ENCODE data around the gene USE1.

USE1 gene

GRCh38 chr19:17263712-17264640, 48.8 kb downstream of the USE1 start:
- peaks cover 4% of the 10 kb centered on the region for H3K36me3 ChIP-seq (ENCODE audit: insufficient read depth, low read length)
- no peak overlapping the region for H2AFZ ChIP-seq (ENCODE audit: low read depth, low read length)
- H3K9me3 ChIP-seq (ENCODE audit: low read length), result no peaks in the 10 kb centered on the region
- H3K4me3 ChIP-seq (ENCODE audit: low read length), result no peak overlapping the region
- peaks cover 11% of the 10 kb centered on the region for H3K4me1 ChIP-seq (ENCODE audit: insufficient read depth, low read length)
- H3K27me3 ChIP-seq (ENCODE audit: insufficient read depth, low read length), result no peaks in the 10 kb centered on the region

- no peak within 1 kb of the TSS for H3K4me3 ChIP-seq (ENCODE audit: low read length)
- H3K27me3 ChIP-seq (ENCODE audit: insufficient read depth, low read length), result no peaks in the 10 kb centered on the region
- peaks cover 6% of the 10 kb centered on the region for H3K36me3 ChIP-seq (ENCODE audit: insufficient read depth, low read length)
- H3K9me3 ChIP-seq (ENCODE audit: low read length), result no peaks in the 10 kb centered on the region
- H2AFZ ChIP-seq (ENCODE audit: low read depth, low read length), result no peak within 1 kb of the TSS
- H3K4me1 ChIP-seq (ENCODE audit: insufficient read depth, low read length), result peaks cover 8% of the 10 kb centered on the region
These were observed 49.5 kb downstream of the USE1 start, which contains the start of gene USHBP1 for GRCh38 chr19:17264641-17264979. USHBP1 (minus strand) TSS chr19:17264745; CDS start chr19:17264299, 446 bp downstream.

- H3K27me3 ChIP-seq (ENCODE audit: insufficient read depth, low read length), result no peaks in the 10 kb centered on the region
- peaks cover 7% of the 10 kb centered on the region for H3K4me1 ChIP-seq (ENCODE audit: insufficient read depth, low read length)
- no peak overlapping the region for H2AFZ ChIP-seq (ENCODE audit: low read depth, low read length)
- no peak overlapping the region for H3K4me3 ChIP-seq (ENCODE audit: low read length)
- peaks cover 10% of the 10 kb centered on the region for H3K36me3 ChIP-seq (ENCODE audit: insufficient read depth, low read length)
- no peaks in the 10 kb centered on the region for H3K9me3 ChIP-seq (ENCODE audit: low read length)
These were observed 50.9 kb downstream of the USE1 start for GRCh38 chr19:17266026-17266425.

- Histone ChIP-seq H3K4me1 (ENCODE audit: insufficient read depth, low read length) (peaks cover 6% of the 10 kb centered on the region), H2AFZ (ENCODE audit: low read depth, low read length) (peak overlapping the region; percentile 66), H3K9me3 (ENCODE audit: low read length) (no peaks in the 10 kb centered on the region), H3K27me3 (ENCODE audit: insufficient read depth, low read length) (no peaks in the 10 kb centered on the region), H3K4me3 (ENCODE audit: low read length) (no peak overlapping the region), H3K36me3 (ENCODE audit: insufficient read depth, low read length) (peaks cover 16% of the 10 kb centered on the region)
These were observed 51.4 kb downstream of the USE1 start for GRCh38 chr19:17266589-17266974.

- peaks cover 6% of the 10 kb centered on the region for H3K4me1 ChIP-seq (ENCODE audit: insufficient read depth, low read length)
- peak within 1 kb of the TSS; percentile 66 for H2AFZ ChIP-seq (ENCODE audit: low read depth, low read length)
- peak within 1 kb of the TSS; percentile 92 for H3K4me3 ChIP-seq (ENCODE audit: low read length)
- no peaks in the 10 kb centered on the region for H3K9me3 ChIP-seq (ENCODE audit: low read length)
- no peaks in the 10 kb centered on the region for H3K27me3 ChIP-seq (ENCODE audit: insufficient read depth, low read length)
- peaks cover 20% of the 10 kb centered on the region for H3K36me3 ChIP-seq (ENCODE audit: insufficient read depth, low read length)
These were observed 52.0 kb downstream of the USE1 start, which contains the start of gene BABAM1 for GRCh38 chr19:17266975-17267788. BABAM1 (plus strand) TSS chr19:17267443; CDS start chr19:17268807, 1,364 bp downstream.

GRCh38 chr19:17268754-17269153, 53.6 kb downstream of the USE1 start:
- Histone ChIP-seq H2AFZ (ENCODE audit: low read depth, low read length) (no peak overlapping the region), H3K36me3 (ENCODE audit: insufficient read depth, low read length) (peaks cover 26% of the 10 kb centered on the region), H3K4me1 (ENCODE audit: insufficient read depth, low read length) (peaks cover 6% of the 10 kb centered on the region), H3K4me3 (ENCODE audit: low read length) (no peak overlapping the region), H3K27me3 (ENCODE audit: insufficient read depth, low read length) (no peaks in the 10 kb centered on the region), H3K9me3 (ENCODE audit: low read length) (no peaks in the 10 kb centered on the region)

Data from neuron (in vitro differentiated cells).